ENCODE measurements around the gene GPS1.

GPS1 gene

DNA sequence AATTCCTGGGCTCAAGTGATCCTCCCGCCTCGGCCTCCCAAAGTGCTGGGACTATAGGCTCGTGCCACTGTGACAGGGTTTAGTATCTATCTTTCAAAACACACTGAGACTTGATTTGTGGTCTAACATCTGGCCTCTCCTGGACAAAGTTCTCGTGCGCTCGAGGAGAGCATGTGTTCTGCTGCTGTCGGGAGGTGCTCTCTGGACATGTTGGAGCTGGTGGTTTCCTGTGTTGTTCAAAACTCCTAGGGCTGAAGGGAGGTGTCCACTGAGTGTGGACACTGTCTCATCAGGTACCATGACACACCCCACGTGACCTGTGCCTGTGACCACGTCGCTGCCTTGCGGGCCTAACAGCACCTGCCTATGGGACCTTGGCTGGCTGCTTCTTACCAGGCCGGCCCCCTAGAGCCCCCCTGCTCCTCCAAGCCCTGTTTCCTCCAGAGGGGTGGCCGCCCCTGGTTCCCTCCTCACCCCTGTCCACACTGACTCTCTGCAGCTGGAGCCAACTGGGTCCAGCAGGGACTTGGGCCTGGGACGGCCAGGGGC is 5.7 kb upstream of the GPS1 start:
- no peak for DNase-seq (ENCODE audit: low spot score)

DNA sequence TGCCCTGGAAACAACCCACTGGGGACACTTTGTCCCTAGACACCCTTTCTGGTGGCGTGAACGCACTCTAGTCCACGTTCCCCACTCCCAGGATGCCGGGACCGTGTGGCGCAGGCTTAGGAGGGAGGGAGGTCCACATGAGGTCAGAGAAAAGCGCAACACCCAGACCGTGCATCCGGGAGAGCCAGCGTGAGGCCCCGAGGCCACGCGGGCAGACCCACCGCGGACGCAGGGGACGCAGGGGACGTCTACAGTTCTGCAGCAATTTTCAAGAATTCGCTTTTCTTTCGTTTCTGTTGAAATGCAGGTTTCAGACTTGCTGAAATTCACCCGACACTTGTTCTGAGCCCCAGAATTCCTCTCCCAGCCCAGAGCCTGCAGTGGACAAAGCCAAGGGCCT is 4.8 kb upstream of the GPS1 start:
- no peak for DNase-seq (ENCODE audit: low spot score)

- DNase-seq (ENCODE audit: low spot score) = no peak
These were observed 4.3 kb upstream of the GPS1 start for GRCh38 chr17:82047379-82047778.

GRCh38 chr17:82047914-82048570 is 3.7 kb upstream of the GPS1 start:
- no peak for DNase-seq (ENCODE audit: low spot score)

GRCh38 chr17:82048571-82048971 is 3.1 kb upstream of the GPS1 start:
- DNase-seq (ENCODE audit: low spot score) = no peak

DNA sequence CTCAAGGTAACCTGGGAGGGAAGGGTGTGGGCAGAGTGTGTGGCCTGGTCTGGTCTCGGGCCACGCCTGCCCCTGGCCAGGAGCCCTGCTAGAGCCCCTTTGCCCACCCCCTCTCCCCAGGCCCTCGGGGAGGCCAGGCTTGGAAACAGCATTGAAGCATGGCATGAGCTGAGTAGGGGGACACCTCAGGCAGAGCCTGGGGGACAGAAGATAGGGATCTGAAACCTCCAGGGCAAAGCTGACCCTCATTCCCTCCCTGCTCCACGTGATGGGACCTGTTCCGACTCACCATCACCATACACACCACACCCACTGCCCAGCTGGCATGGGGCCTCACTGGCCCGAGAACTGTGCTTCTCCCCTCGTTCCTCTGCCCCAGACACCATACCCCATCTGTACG is 2.6 kb upstream of the GPS1 start:
- DNase-seq (ENCODE audit: low spot score) = no peak

DNA sequence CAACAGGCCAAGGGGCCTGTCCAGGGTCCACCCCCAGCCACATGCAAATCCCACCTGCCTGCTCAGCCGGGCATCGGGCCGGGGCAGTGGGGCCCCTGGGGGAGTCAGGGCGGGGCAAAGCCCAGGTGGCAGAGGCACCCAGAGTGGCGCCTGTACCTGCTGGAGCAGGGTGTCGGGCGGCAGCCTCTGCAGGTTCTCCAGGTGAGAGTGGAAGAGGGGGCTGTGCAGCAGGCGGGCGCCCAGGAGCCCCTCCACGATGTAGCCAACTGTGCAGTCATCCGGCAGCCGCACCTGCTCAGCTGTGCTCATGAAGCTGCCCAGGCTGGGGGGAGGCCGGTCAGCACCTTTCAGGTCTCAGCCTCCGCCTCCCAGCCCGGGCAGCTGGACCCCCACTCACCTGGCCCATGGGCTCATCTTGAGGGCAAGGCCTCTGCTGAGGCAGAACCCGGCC is 2.2 kb upstream of the GPS1 start:
- DNase-seq (ENCODE audit: low spot score) = no peak

- DNase-seq (ENCODE audit: low spot score) = no peak
These were observed 1.4 kb upstream of the GPS1 start for GRCh38 chr17:82050152-82050760.

DNA sequence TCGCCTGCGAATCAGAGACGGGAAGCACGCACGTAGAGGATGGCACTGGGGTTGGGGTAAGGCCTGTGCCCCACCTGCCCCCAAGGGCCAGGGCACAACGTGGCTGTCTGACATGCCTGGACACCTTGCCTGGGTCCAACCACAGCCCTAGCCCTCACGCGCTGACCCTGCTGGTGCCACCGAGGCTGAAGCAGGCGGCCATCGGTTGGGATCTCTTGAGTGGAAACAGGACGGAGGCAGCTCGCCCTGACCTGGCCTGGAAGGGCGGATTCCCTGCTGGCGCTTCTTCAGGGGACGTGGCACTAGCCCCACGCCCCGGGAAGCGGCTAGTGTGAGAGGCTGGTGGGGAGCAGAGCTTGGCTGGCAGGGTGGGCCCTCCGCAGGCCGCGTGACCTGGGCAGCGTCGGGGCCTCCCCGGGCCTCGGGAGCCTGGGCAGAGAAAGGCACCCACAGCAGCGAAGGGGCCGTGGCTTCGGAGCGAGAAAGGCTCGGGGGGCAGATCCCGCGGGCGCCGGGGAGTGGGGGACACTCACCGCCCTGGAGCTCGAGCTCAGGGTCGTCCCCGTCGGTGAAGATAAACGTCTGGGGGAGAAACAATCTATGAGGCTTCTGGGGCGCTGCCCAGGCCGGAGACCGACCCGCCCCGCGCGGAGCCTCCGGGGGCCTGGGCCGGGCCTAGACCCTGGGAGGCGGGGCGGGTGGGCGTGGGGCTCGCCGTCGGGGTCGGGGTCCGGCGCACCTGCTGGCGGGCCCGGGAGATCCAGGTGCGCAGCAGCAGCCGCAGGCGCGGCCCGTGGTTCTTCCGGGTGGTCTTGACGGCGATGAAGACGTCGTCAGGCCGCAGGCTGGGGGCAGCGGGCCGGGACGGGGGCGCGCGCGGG is 697 bp upstream of the GPS1 start:
- no peak for DNase-seq (ENCODE audit: low spot score)

GRCh38 chr17:82052638-82053059 is 951 bp downstream of the GPS1 start:
- DNase-seq (ENCODE audit: low spot score) = no peak

DNA sequence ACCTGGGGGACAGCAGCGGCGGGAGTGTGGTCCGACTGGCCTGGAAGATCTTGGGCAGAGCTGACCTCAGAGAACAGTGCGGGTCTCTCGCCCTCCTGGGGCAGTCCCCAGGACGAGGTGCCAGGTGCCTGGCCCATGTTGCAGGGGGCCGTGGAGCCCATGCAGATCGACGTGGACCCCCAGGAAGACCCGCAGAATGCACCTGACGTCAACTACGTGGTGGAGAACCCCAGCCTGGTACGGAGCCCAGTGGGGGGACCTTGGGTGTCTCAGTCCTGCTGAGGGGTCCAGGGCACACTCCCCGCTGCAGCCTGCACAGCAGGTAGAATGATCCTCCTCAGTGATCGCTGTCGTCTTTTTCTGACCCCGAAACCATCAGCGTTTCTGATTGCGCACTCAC is 1.4 kb downstream of the GPS1 start:
- DNase-seq (ENCODE audit: low spot score) = no peak

- DNase-seq (ENCODE audit: low spot score) = no peak
These were observed 2.0 kb downstream of the GPS1 start for GRCh38 chr17:82053556-82054263.

DNA sequence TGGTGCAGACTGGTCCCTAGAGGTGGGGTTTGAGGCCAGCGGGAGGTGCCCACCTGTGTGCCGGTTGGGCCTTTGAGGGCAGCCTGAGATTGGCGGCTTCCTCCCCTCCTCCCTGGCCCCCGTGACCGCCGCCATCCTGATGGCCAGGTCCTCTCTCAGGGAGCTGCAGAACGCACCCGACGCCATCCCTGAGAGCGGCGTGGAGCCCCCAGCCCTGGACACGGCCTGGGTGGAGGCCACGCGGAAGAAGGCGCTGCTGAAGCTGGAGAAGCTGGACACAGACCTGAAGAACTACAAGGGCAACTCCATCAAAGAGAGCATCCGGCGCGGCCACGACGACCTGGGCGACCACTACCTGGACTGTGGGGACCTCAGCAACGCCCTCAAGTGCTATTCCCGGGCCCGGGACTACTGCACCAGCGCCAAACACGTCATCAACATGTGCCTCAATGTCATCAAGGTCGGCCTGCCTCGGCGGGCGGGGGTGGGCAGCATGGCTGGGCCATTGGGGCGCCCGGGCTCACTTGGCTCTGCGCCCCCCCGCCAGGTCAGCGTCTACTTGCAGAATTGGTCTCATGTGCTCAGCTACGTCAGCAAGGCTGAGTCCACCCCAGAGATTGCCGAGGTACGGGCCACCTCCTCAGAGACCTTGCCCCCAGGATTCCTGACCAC is 2.8 kb downstream of the GPS1 start:
- DNase-seq (ENCODE audit: low spot score) = no peak

- no peak for DNase-seq (ENCODE audit: low spot score)
These were observed 3.6 kb downstream of the GPS1 start for GRCh38 chr17:82055023-82055964.

GRCh38 chr17:82055965-82056728 is 4.4 kb downstream of the GPS1 start:
- no peak for DNase-seq (ENCODE audit: low spot score)

GRCh38 chr17:82056729-82057621 is 5.3 kb downstream of the GPS1 start:
- DNase-seq (ENCODE audit: low spot score) = no peak

DNA sequence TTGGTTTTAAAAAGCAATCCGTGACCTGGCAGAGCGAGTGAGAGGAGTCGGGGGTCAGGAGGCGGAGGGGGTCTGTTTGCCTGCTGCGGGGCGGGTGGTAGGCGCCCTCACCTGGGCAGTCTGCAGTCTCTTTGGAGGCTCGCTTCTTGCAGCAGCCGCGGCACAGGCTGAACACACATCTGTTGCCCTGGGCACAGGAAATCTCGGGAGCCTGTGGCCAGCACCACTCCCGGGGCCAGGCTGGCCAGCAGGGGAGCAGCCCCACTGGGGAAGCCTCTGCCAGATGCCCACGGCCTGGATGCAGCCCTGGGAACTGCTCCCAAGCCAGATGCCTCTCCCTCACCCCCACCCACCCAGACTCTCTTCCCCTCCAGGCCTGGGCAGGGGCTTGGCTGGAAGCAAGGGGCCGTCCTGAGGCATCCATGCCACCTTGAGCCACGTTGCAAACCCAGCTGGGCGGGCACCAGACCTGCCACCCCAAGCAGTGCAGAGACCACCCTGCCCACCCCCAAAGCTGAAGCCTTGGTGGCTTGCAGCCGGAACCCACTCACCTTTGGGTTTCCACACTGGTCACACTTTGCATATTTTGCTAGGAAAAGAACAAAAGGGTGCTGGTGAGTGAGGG is 6.6 kb downstream of the GPS1 start:
- DNase-seq (ENCODE audit: low spot score) = no peak

DNA sequence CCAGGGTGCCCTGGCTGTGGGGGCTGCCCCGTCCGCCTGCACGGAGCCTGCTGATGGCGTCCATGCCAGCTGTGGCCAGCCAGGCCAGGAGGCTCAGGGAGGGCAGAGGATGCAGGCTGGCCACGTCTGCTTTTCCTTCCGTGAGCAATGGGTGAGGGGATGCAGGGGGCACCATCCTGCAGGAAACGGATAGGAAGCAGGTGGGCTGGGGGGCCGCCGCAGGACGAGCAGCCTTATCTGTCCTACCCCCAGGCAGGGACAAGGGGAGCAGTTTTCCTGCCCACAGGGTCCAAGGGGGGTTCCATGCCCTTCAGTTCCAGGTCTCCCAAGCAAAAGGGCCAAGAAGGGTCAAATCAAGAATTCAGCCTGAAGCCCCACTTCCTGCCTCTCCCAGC is 7.2 kb downstream of the GPS1 start:
- no peak for DNase-seq (ENCODE audit: low spot score)
